Fibroblast of lung (primary cell): ENCODE measurements around the gene GSTT4.

Experiments used
- CTCF ChIP-seq, 2 donors: IDR thresholded peaks in 1 of 2; conservative IDR thresholded peaks in 1 of 2; 1 replicate in 1 of 2; 2 replicates in 1 of 2; pipeline ENCODE4 v1.5.1; 2011 to 2012; ENCODE audit warnings: low read length in 2 of 2, control low read depth in 1 of 2, inconsistent platforms in 1 of 2, low read depth in 1 of 2, mild to moderate bottlenecking in 1 of 2
- EZH2 ChIP-seq: IDR thresholded peaks from 2 replicates; pipeline ENCODE4 v1.5.1; 2012; ENCODE audit warnings: low read length, control low read depth, mild to moderate bottlenecking; ENCODE audit errors: missing control alignments

- no peak for TF ChIP-seq CTCF (conservative IDR thresholded peaks at IDR 0.05 in 1 of 2, IDR thresholded peaks at IDR 0.05 in 1 of 2; ENCODE audit: low read depth in 1 of 2, low read length in 2 of 2)
- no peak for TF ChIP-seq EZH2
These were observed 21.5 kb upstream of the GSTT4 start for GRCh38 chr22:24026733-24027132.
